ENCODE data around the gene ZFP90.

Gene ZFP90

DNA sequence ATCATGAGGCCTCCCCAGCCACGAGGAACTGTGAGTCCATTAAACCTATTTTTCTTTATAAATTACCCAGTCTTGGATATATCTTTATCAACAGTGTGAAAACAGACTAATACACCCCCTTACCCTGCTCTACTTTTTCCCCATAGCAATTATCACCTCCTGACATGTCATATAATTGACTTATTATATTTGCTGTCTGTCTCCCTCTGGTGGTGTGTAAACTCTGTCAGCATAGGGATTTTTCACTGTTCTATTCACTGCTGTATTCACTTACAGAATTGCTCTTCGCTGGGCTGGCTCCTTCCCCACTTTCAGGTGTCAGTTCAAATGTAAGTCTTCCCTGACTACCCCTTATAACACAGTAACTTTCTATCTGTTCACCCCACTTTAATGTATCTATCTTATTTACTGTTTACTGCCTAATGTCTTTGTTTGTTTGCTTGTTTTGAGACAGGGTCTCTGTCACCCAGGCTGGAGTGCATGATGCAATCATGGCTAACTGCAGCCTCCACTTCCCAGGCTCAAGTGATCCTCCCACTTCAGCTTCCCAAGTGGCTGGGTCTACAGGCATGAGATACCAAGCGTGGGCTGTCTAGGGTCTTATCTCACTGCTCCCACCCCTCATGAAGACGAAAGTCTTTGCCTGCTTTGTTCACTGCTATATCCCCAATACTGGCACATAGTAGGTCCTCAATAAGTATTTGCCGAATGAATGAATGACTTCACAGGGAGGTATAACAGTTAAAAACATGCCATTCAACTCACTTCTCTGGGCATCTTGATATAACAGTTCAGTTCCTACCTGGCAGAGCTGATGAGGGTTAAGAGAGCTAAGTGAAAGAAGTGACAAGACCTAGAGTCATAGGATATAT lies 53.6 kb downstream of the ZFP90 start:
- no peak for DNase-seq

GRCh38 chr16:68596266-68596665 lies 57.2 kb downstream of the ZFP90 start:
- no peak for DNase-seq

DNA sequence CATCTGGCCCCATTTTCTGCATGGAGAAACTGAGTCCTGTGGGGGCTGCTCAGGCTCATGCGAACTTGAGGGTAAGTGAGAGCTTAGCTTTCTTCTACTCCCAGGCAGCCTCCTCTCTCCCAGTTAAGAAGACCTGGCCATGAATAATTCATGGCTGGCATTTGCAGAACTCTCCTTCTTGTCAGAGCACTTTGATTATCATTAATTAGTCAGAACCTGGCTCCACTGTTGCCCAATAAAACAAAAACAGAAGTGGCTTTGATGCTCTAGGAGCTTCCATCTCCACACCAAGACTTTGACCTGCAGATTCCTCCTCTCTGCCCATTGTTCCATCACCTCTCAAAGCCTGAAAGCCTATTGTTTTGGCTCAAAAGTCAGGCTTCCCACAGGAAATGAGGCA lies 60.5 kb downstream of the ZFP90 start:
- no peak for DNase-seq

DNA sequence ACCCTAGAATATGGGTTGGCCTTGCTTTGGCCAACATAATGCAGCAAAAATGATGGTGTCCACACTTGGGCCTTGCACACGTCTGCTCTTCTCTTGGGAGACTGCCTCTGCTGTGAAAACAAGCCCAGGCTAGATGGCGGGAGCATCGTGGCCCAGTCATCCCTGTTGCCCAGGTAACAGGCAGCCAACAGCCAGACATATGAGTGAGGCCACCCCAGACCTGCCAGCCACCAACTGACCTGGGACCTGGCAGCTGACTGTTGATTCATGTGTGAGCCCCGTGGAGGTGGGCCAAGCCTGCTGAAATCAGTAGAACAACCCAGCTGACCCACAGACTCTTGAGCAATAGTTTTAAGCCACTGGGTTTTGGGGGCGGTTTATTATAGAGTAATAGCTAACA lies 66.7 kb downstream of the ZFP90 start:
- no peak for DNase-seq

DNA sequence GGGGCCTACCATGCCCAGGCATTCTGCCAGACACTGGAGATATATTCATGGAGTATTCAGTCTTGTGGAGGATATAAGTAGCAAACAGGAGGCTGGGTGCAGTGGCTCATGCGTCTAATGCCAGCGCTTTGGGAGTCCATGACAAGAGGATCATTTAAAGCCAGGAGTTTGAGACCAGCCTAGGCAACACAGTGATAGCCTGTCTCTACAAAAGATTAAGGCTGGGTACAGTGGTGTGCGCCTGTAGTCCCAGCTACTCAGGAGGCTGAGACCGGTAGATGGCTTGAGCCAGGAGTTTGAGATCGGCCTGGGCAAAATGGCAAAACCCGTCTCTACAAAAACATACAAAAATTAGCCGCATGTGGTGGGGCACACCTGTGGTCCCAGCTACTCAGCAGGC lies 68.4 kb downstream of the ZFP90 start:
- DNase-seq, result no peak

DNA sequence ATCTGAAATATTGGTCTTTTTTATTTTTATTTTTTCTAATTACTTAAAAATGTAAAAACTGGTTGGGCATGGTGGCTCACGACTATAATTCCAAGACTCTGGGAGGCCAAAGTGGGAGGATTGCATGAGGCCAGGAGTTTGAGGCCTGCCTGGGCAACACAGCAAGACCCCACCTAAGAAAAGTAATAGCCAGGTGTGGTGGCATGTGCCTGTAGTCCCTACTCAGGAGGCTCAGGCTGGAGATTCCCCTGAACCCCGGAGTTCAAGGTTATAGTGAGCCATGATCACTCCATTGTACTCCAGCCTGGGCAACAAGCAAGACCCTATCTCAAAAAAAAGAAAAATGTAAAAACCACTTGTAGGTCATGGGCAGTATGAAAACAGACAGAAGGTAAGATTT lies 69.2 kb downstream of the ZFP90 start:
- DNase-seq, result no peak

DNA sequence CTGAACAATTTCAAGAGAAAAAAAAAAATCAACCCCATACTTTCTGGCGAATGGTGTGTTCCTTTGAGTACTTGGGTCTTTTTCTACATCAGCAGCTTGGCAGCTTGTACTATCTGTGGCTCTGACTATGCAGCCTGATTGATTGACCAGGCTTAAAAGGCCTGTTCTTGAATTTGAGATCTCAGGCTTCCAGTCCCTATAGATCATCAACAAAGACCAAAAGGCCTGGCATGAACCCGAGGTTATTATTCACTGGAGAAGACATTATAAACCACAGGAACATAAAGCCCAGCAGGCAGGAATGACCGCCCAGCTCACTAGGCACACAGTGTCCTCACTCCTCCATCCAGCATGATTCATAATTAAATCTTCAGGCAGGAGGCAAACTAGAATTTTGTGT lies 73.9 kb downstream of the ZFP90 start:
- no peak for DNase-seq

- DNase-seq, result no peak
These were observed 78.6 kb downstream of the ZFP90 start for GRCh38 chr16:68617734-68618133.
